Glomerular visceral epithelial cell (primary cell): ENCODE data around the gene TMEM266.
"Not testable (repeated sequence)": the region's sequence is repeated elsewhere in the genome, so short reads cannot be mapped to it uniquely, and the experiment has no call there.

Experiments
- DNase-seq: peaks from one replicate; pipeline ENCODE4 v3.0.0-alpha.2; 2016; ENCODE audit errors: extremely low spot score

TMEM266 gene, protein sequence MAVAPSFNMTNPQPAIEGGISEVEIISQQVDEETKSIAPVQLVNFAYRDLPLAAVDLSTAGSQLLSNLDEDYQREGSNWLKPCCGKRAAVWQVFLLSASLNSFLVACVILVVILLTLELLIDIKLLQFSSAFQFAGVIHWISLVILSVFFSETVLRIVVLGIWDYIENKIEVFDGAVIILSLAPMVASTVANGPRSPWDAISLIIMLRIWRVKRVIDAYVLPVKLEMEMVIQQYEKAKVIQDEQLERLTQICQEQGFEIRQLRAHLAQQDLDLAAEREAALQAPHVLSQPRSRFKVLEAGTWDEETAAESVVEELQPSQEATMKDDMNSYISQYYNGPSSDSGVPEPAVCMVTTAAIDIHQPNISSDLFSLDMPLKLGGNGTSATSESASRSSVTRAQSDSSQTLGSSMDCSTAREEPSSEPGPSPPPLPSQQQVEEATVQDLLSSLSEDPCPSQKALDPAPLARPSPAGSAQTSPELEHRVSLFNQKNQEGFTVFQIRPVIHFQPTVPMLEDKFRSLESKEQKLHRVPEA

DNA sequence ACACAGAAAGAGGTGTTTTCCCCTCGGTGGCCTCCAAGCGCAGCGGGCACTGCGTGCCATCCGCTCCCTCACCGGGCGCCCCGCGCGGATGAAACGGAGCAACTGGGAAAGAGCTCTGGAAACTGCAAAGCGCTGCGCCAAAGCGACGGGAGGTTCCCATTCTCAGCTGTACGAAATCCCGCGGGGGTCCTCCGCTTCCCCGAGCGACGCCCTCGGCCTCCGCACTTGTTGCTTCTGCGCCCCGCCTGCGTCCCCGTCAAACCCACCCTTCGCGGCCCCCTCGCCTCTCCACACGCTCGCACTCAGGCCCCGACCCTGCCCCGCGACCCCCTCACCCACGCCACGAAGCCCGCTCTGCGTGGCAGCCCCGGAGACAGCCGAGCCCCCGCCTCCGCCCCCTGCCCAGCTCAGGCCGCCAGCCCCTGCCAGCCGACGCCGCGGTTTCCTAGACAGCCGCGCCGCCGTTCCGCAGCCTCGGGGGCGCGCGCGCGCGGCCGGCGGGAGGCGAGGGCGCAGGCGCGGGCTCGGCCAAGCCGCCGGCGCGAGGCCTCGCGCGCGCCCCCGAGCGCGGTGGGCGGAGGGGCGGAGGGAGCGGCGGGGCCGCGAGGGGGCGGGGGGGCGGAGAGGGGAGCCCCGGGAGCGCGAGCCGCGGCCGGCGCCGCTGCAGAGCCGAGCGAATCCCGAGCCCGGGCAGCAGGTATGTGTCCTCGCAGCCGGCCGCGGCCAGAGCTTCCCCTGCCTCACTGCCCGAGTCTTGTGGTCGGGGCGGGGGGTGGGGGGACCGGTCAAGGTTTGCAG is at the start of gene TMEM266:
TMEM266 (plus strand) TSS at position 666 of the 798 bp plus-strand sequence. CDS start 74,279 bp downstream, outside the sequence.
- peak; percentile 36 for DNase-seq

DNA sequence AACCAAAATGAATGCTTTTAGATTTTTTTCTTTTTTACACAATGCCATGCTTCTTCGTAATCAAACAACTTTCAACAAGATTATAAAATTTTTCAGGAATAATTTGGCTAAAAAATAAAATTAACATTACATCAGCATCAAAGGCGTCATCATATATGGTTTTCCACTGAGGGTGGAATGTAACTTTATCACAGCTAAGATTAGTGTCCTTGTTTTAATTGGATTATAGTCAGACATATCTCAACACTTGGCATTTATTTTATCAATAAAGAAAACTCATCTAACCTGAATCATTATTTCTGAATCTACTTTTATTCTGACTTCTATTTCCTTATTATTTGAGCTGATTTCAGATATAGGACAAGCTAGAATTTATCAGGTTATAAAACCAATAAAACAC is 49.2 kb upstream of the TMEM266 start:
- no peak for DNase-seq

DNA sequence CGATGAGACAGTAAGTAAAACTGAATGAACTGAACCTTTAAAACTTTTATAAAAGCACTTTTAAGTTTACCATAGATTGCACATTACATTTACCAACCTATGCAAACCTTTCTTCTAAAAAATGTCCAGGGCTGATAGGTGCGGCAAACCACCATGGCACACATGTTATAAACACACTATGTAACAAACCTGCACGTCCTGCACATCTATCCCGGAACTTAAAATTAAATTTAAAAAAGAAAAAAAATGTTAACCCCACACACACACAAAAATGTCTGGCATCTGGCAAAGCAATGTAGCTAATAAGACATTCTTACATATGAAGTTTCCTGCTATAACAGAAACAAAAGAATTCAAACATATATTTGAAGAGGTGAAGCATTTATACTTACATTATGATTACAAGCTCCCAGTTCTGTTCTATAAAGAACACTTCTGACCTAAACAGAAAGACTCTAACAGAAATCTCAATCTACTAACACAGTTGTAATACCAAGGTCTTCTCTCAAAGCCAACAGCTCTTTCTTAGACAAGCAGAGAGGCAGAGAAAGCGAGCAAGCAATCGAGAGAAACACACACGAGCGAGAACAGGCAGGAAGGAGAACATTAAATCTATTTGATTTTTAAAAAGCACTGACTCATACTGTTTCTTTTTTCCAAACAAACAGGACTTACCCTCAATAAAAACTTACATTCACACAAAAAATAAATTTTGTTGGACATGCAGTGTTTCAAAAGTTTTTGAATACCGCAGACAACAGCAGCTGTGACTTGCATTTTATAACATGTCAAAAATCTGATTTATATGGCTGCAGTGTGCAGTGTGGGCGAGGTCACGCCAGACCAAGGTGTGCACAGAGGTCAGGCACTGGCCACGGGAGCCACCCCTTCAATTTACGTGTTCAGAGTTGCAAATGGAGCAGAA is 47.9 kb upstream of the TMEM266 start, which contains the start of gene NRG4:
NRG4 (minus strand) TSS at position 798 of the 925 bp plus-strand sequence. CDS start 1,194 bp downstream, outside the sequence.
- DNase-seq: no peak

DNA sequence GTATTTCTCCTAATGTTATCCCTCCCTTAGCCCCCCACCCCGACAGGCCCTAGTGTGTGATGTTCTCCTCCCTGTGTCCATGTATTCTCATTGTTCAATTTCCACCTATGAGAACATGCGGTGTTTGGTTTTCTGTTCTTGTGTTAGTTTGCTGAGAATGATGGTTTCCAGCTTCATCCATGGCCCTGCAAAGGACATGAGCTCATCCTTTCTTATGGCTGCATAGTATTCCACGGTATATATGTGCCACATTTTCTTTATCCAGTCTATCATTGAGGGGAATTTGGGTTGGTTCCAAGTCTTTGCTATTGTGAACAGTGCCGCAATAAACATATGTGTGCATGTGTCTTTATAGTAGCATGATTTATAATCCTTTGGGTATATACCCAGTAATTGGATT is 46.3 kb upstream of the TMEM266 start:
- DNase-seq: not testable (repeated sequence)

DNA sequence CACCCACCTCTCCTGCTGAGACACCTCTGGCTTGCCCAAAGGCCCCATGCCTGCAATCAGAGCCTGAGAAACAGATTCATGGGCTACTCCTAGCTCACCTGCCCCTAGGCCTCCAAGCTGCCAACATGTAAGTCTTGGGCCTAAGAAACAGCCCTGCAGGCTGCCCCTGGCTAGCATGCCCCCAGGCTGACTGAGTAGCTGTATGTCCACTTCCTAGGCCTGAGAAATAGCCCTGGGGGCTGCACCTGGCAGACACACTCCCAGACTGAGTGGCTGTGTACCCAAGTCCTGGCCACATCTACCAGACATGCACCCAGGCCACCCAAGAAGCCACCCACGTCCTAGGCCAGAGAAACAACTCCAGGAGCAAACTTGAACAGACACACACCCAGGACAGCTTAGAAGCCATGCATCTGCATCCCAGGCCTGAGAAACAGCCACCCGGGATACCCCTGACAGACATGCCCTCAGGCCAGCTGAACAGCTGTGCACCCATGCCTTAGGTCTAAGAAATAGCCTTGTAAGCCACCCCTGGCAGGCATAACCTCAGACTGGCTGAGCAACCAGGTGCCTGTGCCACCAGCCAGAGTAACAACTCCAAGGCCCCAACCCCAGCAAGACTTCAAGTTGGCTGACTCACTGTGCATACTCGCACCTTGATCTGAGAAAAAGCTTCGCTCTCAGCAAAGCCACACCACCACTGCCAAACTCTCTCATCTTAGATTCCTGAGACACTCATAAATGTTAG is 35.6 kb upstream of the TMEM266 start:
- no peak for DNase-seq

DNA sequence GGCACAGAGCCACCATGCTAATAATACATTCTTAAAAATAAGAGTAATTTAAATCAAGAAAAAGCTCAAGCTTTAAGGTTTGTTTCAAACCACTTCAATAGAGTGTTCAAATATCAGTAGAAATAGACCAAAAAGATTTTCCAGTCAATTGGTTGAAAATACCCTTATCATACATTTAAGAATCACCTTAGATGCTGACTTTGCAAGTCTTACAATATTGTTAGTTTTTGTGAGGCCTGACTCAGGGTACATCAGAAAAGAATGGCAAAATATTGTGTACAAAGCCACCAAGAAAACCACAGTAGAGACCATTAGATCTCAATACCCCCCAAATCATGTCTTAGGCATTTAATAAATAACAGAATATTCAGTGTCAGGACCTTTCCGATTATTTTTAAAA is 27.7 kb upstream of the TMEM266 start:
- no peak for DNase-seq

DNA sequence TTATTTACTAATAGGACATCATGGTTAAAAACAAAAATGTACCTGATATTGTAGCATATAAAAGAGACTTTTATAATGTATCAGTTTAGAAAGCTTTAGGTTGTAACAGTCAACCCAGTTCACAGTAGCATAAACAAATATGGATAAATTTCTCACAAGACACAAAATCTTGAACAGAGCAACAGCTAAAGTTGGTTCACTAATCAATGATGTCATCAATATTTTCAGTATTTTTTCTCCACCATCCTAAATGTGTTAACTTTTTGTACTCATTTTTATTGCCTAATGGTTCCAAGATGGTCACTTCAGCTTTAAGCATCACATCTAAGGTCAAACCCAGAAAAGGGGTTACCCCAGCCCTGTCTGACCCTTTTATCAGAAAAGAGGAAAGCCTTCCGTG is 26.3 kb upstream of the TMEM266 start:
- DNase-seq: no peak

DNA sequence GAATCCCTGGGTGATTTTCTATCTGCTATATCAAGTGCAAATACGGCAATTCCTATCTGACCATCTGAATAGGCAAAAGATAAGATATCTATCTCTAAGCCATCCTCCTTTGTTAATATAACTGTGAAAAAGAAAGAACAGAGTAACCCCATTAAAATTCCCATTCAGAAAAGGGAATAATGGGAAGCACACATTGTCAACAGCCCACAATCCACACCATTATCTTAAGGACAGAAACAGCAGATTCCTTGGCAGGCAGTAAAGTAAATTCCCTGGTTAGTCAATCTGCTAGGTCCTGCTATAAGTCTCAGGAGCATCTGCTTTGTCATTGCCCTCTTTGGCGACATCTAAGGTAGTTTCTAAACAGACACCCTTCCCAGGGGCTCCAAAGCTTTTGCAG is 25.7 kb upstream of the TMEM266 start:
- no peak for DNase-seq

DNA sequence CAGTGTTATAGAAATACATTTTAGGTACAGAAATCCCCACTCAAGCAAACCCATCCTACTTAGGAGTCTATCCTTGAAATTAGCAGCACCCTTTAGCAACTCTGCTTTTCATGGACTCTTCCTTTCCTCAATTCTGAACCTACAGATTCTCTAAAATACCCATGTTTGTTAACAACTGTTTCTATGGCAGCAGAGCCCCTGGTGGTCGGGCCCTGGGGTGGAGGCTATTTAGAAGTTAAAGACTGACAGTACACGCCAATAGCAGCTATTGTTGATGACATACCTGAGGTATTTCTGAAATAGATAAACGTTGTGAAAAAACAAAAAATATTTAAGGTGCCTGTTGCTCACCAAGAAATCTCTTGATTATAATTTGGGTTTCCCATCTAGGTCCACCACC is 24.2 kb upstream of the TMEM266 start:
- no peak for DNase-seq

DNA sequence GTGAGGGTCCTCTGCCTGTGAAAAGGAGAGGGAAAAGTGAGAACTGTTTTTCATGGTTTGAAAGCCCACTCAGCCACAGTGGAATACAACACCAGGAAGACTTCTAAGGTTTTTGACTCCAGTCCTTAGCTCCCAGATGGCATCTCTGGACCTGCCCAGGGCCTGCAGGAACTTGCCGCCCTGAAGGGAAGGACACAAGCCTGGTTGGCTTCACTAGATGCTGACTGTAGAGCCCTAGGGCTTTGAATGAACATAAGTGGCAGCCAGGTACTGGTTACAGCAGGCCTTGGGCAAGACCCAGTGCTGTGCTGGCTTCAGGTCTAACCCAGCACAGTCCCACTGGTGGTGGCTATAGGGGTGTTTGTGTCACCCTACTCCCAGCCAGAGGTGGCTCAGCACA is 21.3 kb upstream of the TMEM266 start:
- no peak for DNase-seq

DNA sequence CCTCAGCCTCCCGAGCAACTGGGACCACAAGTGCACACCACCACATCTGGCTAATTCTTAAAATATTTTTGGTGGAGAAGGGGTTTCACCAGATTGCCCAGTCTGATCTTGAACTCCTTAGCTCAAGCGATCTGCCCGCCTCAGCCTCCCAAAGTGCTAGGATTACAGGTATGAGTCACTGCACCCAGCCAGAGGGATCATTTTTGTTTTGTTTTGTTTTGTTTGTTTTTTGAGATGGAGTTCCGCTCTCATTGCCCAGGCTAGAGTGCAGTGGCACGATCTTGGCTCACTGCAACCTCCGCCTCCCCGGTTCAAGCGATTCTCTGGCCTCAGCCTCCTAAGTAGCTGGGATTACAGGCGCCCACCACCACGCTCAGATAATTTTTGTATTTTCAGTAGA is 5.6 kb upstream of the TMEM266 start:
- not testable (repeated sequence) for DNase-seq

DNA sequence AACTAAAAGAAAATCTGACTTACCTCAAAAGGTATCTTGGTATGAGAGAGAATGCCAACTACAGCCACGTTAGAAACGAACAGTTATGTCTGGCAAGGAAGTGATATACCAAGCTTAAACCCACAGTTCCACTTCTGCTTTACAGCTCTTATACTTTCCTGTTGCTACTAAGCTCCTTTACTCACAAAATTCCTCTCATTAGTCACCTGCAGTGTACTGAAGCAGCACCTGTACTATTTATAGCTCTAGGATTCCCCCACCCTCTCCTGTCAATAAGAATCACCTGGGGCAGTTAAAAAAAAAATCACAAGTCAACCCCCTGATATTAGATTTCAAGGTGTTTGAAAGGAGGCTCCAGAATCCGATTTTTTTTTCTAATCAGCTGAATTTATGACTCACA is 2.9 kb upstream of the TMEM266 start:
- DNase-seq: no peak

DNA sequence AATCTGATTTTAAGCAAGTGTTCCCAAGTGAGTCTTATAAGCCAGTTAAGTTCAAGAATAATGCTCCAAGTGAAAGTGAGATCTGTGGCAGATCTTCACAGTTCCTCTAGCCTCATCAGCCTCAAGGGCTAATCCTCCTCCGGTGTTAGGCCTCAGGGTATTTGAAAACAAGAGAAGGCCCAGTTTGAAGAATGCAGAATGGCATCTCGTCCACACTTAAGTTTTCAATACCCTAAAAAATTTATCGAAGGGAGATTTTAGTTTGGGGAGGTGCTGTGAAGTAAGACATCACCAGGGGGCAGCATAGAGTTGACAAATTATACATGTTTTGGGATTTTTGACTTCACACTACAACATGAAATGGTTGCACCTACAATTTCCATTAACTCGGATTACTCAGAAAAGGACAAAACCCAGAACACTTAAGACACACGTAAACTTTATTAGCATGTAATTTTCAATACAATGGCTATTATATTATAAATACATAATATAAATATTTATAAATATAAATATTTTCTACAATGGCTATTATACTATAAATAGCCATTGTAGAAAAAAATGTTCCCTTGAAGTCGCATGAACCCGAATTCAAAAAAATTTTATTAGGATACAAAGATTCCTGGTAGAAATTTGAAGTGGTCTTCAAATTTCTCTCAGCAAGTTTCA is 2.3 kb upstream of the TMEM266 start:
- DNase-seq: peak; percentile 35

DNA sequence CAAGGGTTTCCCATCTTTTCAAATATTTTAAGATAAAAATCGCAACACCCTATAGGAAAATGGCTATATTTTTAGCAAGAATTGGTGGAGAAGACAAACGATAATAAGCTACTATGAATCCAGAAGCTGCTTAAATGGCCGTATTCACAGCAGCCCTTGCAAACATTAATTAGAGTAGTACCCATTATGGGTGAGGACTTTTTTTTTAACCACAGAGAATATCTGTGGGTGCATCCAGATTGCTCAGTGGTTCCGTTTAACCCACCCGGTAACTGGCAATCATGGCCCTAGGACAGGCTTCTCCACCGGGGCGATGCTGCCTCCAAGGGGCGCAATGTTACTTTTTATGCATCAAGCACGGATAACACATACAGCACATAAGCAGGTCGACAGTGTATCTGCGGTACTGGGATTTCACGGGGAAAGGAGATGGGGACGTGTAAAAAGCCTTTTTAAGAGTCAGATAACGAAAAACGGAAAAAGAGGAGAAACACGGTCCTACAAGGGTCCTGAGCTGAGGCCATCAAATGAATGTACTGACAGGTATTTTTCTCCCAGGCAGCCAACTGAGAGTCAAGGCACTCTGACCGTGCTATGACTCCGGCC is 968 bp upstream of the TMEM266 start:
- peak; percentile 9 for DNase-seq

DNA sequence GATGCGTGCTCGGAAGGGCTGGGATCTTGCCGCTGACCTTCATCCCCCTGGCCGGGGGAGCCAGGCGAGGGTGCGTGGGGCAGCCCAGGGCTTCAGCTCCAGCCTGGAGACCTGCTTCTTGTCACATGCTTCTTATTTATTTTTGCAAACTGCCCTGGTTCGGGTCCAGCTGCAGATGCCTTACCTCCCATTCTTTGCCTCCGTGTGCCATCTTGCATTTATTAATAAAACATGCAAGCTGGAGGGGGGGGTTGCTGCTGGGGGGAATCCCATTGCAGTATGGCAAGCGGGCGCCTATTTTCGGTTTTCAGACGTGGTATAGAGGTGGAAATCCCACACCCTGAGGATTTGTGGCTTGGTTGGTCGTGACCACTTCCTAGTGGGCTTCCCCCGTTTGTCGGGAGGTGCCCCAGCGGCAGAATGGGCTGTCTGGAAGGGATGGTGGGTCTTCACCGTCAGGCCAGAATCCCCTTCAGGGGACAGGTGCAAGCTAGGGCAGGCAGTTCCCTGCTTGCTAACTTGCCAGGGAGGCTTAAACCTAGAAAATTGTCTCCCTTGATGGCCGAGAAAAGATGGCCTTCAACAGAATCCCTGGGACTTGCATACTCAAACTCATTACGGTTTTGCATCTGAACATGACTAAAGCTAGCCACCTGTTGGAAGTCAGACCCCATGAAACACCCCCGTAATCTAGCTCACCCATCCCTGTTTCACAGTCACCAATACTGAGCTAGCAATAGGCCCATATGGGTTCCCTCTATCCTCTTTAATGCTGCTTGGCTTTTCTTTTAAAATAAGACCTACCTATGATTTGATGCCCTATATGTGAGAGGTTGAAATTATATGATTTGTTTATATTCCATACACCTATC is 569 bp downstream of the TMEM266 start:
- no peak for DNase-seq

DNA sequence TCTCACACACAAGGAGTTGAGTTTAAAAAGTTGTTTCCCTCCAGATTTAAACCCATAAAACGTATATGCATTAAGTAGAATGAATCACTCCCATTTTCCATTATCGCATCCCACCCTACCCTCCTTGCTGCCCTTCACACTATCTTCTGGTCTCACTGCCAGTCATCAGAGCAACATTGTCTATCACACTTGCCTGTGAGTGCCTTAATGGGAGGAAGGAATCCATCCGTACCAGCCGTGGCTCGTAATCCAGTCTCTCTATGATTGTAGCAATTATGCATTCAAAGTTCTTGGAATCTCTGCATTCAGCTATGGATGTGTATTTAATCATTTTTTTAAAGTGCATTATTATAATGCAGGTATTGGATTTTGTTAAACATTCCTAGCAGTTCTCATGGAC is 1.9 kb downstream of the TMEM266 start:
- no peak for DNase-seq

DNA sequence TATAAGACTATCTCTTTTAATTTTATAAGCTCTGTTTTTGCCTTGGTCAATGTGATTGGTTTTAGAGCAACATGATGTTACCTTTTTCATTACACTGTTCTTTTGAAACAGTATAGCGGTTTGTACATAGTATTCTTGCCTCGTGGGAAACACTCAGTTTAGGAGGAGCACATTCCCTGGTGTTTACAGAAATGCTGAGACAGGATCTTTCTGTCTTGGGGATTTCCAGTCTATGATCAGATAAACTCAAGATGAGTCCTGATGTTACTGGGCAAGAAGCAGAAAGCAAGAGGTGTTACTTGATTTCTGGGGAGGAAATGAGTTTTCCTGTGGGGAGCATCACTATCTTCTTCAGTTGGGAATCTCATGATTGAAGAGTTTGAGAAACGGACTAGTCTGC is 2.5 kb downstream of the TMEM266 start:
- no peak for DNase-seq

DNA sequence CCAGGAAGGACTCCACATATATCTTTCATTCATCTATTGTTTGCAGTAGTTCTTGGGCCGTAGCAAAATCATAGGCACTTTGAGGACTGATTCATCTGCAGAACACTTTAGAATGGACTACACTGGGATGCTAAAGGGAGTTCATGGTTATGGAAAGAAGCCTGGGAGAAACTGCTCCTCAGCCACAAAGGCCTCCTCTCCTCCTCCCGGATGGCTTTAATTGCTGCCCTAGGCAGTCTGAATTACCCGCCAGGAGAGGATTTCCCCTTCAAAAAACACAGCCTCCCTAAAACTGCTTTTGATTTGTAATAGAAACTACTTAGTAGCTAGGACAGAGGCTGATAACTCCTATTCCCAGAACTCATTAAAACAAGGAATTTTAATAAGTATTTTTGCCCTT is 4.6 kb downstream of the TMEM266 start:
- DNase-seq: no peak

DNA sequence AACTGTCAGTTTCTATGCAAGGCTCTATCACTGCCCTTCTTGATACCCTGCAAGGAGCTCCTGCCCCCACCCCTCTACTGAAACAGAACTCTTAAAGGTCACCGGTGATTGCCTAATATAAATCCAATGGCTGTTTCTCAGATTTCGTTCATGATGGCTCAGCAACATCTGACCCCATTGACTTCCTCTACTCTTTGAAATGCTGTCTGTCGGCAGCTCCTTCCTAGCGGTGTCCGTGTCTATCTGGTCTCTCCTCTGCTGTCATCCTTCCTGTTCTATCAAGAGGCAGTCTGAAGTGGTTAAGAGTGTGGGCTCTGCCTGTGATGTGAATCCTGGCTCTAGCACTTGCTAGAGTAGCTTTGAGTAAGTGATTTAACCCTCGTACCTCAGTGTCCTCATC is 5.5 kb downstream of the TMEM266 start:
- no peak for DNase-seq
